Fibroblast of skin of right quadriceps (primary cell): ENCODE results near the gene GAREM2.

Source experiments
- DNase-seq: peaks from one replicate; pipeline ENCODE4 v3.0.0-alpha.2; 2013

The GAREM2 gene

DNA sequence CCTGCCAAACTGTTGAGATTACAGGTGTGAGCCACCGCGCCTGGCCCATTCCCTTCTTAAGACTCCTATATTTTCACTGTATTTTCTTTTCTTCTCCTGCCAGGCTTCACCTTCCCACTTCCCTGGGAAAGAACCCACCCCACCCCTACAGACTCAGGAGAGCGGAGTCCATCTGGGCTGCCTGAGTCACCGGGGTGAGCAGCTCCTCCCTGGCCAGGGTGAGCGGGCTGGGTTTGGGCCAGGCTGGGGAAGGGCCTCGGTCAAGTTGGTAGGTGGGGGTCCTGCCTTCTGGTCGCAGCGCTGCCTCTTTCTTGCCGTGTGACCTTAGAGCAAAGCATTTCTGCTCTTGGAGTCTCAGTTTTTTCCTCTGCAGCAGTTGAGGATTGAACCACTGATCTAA lies 2.1 kb upstream of the GAREM2 start:
- DNase-seq = no peak

DNA sequence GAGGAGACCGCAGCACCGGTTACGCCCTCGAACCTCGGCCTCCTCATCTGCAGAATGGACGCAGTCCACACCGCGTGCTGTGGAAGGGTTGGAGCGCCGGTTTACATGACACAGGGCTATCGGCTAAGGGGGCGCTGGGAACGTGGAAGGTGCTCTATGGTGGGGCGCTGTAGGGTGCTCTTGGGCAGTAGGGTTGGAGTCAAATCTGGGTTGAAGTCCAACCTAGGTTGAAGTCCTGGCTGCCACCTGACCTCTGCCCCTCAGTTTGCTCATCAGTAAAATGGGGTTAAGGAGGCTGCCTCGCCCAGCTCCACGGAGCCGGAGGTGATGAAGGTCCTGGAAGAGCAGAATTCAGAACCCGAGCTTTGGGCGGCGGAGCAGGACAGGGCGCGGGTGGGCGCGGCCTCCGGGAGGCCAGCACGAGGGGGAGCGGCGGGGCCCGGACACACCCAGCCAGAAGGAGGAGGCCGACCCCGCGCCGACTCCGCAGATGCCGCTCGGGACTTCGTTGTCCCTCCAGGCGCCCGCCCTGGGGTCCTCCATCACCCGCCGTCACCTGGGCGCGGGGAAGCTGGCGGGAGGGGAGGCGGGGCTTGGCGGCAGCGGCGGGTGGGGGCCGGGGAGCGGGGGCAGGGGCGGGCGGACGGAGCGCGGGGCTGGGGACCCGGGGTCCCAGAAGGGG lies 558 bp upstream of the GAREM2 start:
- DNase-seq = no peak

DNA sequence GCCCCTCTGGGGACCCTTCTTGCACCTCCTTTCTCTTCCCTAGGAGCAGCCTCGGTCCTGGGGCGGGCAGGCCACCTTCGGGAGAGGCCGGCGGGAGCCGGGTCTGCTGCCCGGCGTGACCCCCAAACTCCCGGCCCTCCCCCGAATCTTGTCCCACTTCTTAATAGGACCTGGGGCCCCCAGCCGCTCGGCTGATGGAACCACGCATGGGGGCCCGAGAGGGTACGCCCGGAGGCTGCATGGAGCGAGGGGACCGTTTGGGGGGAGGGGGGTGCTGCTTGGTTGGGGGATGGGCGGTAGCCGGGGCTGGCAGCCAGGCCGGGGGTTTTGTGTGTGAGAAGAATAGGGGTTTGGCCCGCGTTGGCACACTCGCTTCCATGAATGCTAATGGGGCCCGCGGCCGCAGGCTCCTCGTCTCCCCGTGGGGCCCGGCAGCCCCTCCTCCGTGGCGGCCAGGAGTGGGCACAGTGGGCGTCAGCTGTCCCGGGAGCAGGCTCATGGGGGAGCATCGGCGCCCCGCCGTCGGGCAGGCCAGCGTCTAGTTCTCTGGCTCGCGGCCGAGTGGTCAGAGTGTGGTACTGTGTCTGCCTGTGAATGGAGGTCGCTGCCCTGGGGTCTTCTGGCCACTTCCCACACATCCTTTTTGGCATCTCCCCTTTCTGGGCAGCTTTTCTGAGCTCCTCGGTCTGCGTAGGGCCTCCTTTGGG lies 1.0 kb downstream of the GAREM2 start:
- DNase-seq = no peak

DNA sequence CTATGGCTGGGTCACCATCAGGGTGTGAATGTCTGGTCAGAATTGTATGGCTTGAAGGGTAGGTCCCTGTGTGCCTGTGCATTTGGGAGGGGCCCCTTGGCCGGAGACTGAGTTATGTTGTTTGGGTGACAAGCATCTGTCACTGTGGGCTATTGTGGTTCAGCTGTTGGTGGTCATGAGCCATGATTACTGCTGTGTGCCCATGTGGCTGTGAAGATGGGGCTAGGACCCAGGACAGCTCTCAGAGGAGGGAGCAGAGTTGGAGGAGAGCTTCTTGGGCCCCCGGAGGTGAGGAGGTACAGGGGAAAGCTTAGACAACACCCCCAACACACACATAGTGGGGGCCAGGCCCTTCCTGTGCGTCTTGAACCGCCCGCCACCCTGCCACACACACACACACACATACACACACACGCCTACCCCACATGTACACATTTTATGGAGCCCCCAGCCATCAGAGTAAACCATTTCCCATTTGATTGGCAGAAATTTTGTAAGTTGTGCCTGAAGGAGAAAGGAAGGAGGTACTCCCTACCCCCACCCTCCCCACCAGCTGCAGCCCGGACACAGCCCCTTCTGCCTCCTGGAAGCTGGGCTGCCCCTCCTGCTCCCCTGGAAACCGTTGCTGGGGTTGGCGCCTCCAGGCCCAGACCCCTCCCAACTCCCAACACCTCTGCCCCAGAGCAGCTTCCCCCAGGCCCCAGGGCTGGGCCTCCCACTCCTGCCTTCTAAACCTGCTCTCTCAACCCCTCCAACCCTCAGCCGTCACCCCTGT lies 2.0 kb downstream of the GAREM2 start:
- DNase-seq = no peak

DNA sequence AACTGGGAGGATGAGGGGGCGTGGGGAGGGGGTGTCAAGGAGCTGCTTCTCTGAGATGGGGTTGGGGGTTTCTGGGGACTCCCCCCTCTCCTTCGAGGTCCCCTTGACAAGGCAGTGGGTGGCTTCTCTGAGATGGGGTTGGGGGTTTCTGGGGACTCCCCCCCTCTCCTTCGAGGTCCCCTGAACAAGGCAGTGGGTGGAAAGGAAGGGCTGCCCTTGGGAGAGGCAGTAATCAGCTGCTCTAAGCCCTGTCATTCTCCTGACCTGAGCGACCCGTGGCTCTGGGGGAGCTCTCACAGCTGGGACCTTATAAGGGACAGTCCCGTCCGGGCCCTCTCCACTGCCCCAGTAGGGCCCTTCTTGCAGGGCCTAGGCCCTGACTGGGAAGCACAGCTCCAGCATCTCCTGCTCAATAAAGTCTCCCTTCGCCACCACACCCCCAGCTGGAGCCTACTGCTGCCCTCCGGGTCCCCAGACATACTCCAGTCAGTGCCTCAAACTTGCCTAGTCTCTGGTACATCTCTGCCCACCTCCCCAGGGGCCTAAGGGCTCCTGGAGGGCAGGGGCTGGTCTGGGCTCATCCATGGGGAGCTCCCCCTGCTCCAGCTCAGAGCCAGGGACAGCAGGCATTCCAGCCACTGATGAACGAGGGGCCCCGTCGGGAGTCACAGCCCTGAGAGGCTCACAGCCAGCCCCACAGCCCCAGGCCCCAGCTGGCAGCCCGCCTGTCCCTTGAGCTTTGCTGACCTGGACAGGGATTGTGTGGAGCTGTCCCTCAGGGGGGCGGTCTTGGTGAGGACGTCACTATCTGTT lies 2.8 kb downstream of the GAREM2 start:
- DNase-seq = no peak

DNA sequence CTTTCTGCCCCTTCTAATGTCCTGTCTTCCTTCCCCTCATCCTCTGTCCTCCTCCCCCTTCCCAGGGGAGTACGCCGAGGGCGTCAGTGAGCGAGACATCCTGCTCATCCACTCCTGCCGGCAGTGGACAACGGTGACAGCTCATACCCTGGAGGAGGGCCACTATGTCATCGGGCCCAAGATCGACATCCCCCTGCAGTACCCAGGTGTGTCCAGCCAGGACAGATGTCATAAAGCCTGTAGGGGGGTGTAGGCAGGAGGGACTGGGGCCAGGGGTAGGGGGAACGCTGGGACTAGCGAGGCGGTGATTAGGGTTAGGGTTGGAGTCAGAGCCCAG lies 3.4 kb downstream of the GAREM2 start:
- DNase-seq = no peak

DNA sequence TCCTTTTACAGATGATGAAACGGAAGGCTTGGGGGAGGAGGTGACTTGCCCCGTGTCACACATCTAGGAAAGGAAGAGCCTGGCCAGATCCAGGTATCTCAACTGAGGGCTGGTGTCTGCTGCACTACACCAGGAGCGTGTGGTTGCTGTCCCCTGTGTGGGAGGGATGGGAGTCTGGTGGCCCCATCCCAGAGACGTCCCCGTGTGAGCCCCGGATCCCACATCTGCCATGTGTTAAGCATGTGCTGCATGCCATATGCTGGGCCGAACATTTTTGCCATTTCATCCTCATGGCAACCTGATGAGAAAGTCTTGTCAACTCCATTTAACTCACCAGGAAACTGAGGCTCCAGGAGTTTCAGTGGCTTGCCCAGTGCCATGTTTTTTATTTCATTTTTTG lies 4.2 kb downstream of the GAREM2 start:
- DNase-seq = no peak

DNA sequence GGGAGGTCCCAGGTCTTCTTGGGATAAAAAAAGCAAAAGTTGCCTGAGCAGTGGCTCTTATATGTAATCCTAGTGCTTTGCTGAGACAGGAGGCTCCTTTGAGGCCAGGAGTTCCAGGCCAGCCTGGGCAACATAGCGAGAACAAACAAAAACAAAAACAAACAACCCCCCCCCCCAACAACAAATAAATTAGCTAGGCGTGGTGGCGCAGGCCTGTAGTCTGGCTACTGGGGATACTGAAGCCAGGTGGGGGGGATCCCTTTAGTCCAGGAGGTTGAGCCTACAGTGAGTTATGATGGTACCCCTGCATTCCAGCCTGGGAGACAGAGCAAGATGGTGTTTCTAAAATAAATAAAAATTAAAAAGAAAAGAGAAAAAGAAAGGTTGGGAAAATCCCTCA lies 5.4 kb downstream of the GAREM2 start:
- DNase-seq = no peak

DNA sequence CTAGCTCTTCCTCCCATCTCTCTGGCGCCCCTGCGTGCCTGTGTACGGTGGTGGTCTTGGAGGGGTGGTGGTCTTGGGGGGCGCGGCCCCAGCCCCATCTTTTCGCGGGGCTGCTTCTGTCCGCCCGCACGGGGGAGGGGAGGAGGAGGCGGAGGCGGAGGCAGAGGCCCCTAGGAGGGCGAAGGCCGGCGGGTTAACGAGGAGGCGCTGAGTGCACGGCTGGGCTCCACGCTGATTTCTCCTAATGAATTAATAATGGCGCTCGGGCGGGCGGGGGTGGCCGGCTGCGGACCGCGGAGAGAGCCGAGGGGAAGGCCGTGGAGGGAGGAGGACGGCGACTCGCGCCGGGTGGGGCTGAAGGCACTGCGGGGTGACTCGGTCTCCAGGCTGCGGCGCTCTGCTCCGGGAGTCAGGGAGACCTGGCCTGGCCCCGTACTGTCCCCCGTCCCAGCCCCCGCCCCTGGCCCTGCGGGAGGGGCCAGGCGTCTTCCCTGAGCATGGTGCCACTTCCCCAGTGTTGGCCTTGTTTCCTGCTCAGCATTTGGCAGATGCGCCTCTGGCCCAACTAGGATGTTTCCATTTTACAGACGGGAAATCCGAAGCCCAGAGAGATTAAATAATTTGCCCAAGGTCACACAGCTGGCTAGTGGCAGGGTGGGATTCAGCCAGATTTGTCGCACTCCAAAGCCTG lies 6.0 kb downstream of the GAREM2 start:
- no peak for DNase-seq

DNA sequence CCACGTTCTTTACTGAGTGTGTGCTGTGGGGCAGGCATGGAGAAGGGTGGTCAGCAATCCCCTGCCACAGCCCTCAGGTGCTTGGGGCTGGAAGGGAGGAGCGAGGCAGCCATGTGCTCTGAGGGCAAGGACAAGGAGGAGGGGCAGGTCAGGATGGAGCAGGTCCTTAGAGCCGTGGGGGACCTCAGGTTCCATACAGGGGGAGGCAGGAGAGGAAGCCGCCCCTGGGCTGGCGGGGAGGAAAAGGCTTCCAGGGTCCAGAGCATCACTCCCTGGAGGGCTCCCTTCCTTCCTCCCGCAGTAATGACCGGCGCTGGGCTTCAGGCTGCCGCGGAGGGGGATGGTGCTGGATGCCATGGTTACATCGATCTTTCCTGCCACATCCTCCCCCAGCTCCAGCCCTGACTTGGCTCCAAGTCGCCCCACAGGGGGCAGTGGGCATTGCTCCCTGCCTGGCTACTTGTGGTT lies 6.6 kb downstream of the GAREM2 start:
- no peak for DNase-seq

DNA sequence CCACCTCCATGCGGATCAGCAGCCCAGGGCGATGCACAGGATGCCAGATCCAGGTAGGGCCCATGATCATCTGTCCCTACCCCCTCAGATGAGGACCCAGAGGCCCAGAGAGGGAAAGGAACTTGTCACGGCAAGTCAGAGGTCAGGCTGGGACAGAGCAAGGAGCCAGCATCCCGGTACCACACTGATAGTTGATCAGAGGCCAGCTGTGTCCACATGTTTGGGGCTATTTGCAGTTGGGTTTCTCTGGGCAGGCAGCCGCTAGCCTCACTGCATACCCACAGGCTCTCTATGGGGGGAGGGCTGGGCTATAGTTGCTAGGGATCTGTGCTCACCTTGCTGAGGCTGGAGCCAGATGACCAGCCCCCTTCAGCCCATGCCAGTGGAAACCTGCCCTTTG lies 9.6 kb downstream of the GAREM2 start:
- no peak for DNase-seq

DNA sequence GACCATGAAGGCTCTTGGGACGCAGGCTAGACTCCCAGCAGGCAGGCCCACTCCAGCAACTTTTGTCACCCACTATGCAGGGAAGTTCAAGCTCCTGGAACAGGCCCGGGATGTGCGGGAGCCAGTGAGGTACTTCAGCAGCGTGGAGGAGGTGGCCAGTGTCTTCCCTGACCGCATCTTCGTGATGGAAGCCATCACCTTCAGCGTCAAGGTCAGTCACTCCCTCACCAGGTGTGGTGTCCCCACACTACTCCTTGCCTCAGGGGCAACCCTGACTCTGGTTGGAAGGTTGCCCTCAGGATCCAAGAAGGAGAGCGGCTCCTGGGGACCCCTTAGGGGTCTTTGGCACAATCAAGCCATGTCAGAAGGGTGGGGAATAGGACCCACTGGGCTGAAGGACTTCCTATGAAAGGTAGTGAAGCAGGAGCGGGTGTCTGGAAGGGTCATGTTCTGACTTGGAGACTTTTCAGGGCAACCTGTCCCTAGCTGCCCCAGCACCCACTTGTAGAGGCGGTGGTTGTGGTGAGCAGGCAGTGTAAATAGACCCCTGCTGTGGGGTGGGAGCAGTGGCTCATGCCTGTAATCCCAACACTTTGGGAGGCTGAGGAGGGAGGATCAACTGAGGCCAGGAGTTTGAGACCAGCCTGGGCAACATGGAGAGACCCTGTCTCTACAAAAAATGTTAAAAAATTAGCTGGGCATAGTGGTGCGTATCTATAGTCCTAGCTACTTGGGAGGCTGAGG lies 10.2 kb downstream of the GAREM2 start:
- DNase-seq = no peak

DNA sequence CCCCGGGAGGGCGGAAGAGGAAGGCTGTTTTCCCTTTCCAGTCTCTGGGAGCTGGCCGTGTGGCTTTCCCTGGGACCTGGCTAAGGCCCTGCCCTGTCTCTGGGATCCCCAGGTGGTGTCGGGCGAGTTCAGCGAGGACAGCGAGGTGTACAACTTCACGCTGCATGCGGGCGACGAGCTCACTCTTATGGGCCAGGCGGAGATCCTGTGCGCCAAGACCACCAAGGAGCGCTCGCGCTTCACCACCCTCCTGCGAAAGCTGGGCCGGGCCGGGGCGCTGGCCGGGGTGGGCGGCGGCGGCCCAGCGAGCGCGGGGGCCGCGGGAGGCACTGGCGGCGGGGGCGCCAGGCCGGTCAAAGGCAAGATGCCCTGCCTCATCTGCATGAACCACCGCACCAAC lies 11.2 kb downstream of the GAREM2 start:
- no peak for DNase-seq

DNA sequence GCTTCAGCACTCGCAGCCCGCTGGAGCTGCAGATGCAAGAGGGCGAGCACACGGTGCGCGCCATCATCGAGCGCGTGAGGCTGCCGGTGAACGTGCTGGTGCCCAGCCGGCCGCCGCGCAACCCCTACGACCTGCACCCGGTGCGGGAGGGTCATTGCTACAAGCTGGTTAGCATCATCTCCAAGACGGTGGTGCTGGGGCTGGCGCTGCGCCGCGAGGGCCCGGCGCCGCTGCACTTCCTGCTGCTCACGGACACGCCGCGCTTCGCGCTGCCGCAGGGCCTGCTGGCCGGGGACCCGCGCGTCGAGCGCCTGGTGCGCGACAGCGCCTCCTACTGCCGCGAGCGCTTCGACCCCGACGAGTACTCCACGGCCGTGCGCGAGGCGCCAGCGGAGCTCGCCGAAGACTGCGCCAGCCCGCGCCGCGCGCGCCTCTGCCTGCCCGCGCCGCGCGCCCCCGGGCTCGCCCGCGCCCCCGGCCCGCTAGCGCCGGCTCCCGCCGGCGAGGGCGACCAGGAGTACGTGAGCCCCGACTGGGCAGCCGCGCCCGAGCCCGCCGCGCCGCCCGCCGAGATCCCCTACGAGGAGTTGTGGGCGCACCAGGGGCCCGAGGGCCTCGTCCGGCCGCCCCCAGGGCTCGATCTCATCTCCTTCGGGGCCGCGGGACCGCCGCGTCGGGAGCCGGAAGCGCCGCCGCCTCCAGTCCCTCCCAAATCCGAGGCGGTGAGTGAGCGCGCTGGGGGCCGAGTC lies 11.8 kb downstream of the GAREM2 start:
- DNase-seq = peak; percentile 80

DNA sequence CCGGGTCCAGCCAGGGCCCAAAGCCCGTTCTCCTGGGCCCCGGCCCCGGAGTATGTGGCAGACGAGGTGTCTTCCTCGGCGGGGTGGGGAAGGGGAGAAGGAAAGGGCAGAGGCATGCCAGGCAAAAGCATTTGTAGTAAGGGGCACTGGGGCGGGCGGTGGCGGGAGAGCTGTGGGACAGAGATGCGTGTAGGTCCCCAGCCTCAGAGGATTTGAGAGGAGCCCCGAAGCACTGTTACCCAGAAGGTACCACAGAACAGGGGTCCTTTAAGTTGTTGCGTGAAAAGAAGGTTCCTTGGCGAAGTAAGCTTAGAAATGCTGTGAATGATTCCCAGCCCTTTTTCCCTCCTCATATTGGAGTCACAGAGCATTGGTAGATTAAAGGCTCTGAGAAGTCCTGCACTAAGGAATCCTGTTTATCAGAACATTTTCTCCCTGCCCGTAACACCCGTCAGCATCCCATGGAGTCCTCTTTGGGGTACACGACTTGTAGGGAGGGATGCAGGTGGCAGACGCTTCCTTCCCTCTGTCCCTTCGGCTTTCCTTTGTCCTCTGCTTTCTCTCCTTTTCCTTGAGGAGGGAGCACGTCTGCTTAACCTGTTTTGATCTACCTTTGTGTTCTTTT lies 12.5 kb downstream of the GAREM2 start:
- DNase-seq = no peak

DNA sequence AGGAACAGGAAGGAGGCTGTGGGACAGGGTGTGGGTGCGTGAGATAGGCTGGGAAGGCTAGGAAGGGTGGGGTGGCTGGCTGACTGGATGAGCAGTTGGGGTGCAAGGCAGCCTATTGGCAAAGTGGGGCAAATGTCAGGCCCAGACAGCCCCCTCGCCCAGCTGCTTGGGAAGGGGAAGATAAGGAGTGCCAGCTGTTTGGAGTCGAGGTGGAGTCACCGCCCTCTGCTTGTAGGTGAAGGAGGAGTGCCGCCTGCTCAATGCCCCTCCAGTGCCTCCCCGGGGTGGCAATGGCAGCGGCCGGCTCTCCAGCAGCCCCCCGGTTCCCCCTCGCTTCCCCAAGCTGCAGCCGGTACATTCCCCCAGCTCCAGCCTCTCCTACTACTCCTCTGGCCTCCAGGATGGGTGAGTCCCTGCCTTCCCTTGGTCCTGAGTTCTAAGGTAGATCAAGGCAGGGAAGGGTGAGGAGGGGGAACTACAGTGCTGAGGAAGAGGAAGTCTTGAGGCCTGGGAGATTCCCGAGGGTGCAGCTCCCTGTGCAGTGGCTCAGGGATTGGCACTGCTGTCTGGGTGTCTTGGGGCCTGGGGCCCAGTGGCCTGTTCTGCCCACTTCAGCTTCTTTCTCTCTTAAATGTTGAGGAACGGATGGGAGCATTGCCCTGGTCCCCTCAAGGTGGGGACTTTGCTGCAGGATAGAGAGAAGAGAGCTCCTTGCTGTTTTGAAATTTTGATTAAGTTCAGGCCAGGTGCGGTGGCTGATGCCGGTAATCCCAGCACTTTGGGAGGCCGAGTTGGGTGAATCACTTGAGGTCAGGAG lies 13.3 kb downstream of the GAREM2 start:
- DNase-seq = no peak

DNA sequence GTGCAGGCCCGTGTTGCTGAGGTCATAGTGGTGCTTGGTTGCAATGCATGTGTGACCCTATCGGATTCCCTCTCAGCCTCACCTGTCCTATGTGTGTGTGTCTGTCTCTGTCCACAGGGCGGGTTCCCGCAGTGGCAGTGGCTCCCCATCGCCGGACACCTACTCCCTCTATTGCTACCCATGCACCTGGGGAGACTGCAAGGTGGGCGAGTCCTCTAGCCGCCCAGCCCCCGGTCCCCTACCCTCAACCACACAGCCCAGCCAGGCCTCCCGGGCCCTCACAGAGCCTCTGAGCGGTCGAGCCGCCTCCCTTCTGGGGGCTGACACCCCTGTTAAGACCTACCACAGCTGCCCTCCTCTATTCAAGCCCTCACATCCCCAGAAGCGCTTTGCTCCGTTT lies 14.2 kb downstream of the GAREM2 start:
- no peak for DNase-seq

DNA sequence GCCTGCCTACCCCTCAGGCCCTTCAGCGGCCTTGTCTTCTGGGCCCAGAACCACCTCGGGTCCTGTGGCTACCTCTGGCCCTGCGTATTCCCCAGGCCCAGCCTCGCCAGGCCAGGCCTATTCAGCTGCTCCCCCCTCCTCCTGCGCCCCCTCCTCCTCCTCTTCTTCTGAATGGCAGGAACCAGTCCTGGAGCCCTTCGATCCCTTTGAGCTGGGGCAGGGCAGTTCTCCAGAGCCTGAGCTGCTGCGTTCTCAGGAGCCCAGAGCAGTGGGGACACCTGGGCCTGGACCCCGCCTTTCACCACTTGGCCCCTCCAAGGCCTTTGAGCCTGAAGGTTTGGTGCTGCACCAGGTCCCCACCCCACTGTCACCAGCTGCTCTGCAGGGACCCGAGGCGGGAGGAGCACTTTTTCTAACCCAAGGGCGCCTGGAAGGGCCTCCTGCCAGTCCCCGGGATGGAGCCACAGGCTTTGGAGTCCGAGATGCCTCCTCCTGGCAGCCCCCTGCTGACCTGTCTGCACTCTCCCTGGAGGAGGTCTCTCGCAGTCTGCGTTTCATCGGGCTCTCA lies 14.7 kb downstream of the GAREM2 start:
- DNase-seq = no peak

DNA sequence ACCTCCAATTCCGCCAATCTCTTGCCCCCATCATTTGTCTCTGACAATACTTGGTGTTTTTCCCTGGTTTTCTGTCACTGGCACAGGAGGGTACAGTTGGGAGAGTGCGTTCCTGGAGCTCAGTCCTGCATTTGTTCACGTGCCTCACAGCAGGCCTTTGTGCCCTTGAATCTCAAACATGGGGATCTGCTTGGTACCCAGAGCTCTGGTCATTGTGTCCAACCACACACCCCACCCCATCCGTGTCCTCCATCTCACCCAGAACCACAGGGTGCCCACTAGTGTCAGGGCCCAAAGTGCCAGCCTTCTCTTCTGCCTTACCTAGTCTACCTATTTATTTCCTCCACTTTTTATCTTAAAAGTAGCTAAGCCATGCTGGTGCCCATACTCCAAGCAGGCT lies 16.2 kb downstream of the GAREM2 start:
- no peak for DNase-seq
